Measurements from ENCODE around the gene MEG3.

GRCh38 chr14:100893228-100893601 lies 67.3 kb downstream of the MEG3 start:
- TF ChIP-seq, protein P1, sequence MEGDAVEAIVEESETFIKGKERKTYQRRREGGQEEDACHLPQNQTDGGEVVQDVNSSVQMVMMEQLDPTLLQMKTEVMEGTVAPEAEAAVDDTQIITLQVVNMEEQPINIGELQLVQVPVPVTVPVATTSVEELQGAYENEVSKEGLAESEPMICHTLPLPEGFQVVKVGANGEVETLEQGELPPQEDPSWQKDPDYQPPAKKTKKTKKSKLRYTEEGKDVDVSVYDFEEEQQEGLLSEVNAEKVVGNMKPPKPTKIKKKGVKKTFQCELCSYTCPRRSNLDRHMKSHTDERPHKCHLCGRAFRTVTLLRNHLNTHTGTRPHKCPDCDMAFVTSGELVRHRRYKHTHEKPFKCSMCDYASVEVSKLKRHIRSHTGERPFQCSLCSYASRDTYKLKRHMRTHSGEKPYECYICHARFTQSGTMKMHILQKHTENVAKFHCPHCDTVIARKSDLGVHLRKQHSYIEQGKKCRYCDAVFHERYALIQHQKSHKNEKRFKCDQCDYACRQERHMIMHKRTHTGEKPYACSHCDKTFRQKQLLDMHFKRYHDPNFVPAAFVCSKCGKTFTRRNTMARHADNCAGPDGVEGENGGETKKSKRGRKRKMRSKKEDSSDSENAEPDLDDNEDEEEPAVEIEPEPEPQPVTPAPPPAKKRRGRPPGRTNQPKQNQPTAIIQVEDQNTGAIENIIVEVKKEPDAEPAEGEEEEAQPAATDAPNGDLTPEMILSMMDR (conservative IDR thresholded peaks at IDR 0.05), result no peak
- TF ChIP-seq EZH2 (IDR thresholded peaks at IDR 0.05; ENCODE audit: low read depth), result no peak

All from PC-9 (cell line).